WTC11 (cell line): Measurements from ENCODE around the gene GCC2. TPM values are rescaled to one million over a fixed set of nuclear protein-coding genes. Genes with fewer than 3 reads are reported as not detected.

Source experiments
- ATAC-seq: fragments of 200-7000 bp; cut with Tn5 transposase; 2 replicates; pipeline ENCODE4 v1.10.0; 2021; ENCODE audit warnings: mild to moderate bottlenecking, moderate library complexity
- CTCF ChIA-PET: fragments of 300-600 bp; sonication (Branson Sonifier 250); formaldehyde crosslinking; loops from one replicate; lab custom pipeline; 2021; ENCODE audit warnings: antibody characterized with exemption; lab: Charles Lee
- POLR2A ChIA-PET: fragments of 350-600 bp; sonication (Branson Sonifier 250); formaldehyde crosslinking; loops from one replicate; lab custom pipeline; 2021; ENCODE audit warnings: antibody characterized with exemption; lab: Charles Lee
- DNase-seq: peaks from one replicate; pipeline ENCODE4 v3.0.0; 2021; ENCODE audit warnings: low spot score
- H3K27ac Mint-ChIP-seq: 2 replicates; pipeline ENCODE4 v1.8.0; 2021; ENCODE audit warnings: mixed read lengths
- H3K27me3 Mint-ChIP-seq: 2 replicates; pipeline ENCODE4 v1.8.0; 2021; ENCODE audit warnings: low read depth, mild to moderate bottlenecking, moderate library complexity, mixed read lengths
- H3K36me3 Mint-ChIP-seq: 2 replicates; pipeline ENCODE4 v1.8.0; 2021; ENCODE audit warnings: mixed read lengths
- H3K4me1 Mint-ChIP-seq: 2 replicates; pipeline ENCODE4 v1.8.0; 2022; ENCODE audit warnings: mixed read lengths
- H3K4me3 Mint-ChIP-seq: 2 replicates; pipeline ENCODE4 v1.8.0; 2021; ENCODE audit warnings: mild to moderate bottlenecking, moderate library complexity, mixed read lengths
- H3K9me3 Mint-ChIP-seq: 2 replicates; pipeline ENCODE4 v1.8.0; 2021; ENCODE audit warnings: mixed read lengths
- ATF2 ChIP-seq: sonication (generic); formaldehyde crosslinking; IDR thresholded peaks from 2 replicates; pipeline ENCODE4 v1.8.1; 2022; ENCODE audit warnings: low read depth, missing genetic modification reagents, borderline replicate concordance
- CDX4 ChIP-seq: fragments of 250-450 bp; sonication (Bioruptor Pico); IDR thresholded peaks from 2 replicates; pipeline ENCODE4 v1.9.0; 2021; ENCODE audit warnings: moderate library complexity, mild to moderate bottlenecking, inconsistent platforms, borderline replicate concordance
- CREB1 ChIP-seq: sonication (generic); formaldehyde crosslinking; IDR thresholded peaks from 2 replicates; pipeline ENCODE4 v1.8.0; 2023; ENCODE audit warnings: mild to moderate bottlenecking, missing genetic modification reagents
- ERG ChIP-seq: fragments of 250-450 bp; sonication (Bioruptor Pico); IDR thresholded peaks from 2 replicates; pipeline ENCODE4 v1.8.0; 2021; ENCODE audit warnings: mild to moderate bottlenecking
- ESRRA ChIP-seq: sonication (generic); formaldehyde crosslinking; IDR thresholded peaks from 2 replicates; pipeline ENCODE4 v1.8.1; 2022; ENCODE audit warnings: mild to moderate bottlenecking, missing genetic modification reagents, borderline replicate concordance
- ETV6 ChIP-seq: sonication (generic); formaldehyde crosslinking; IDR thresholded peaks from 2 replicates; pipeline ENCODE4 v1.8.1; 2022; ENCODE audit warnings: mild to moderate bottlenecking, missing genetic modification reagents
- FOXP1 ChIP-seq: sonication (generic); formaldehyde crosslinking; IDR thresholded peaks from 2 replicates; pipeline ENCODE4 v1.8.0; 2022; ENCODE audit warnings: missing genetic modification reagents, mild to moderate bottlenecking, moderate library complexity, borderline replicate concordance
- GABPB1 ChIP-seq: sonication (generic); formaldehyde crosslinking; IDR thresholded peaks from 2 replicates; pipeline ENCODE4 v1.8.1; 2023; ENCODE audit warnings: mild to moderate bottlenecking, missing genetic modification reagents
- MAX ChIP-seq: sonication (generic); formaldehyde crosslinking; IDR thresholded peaks from 2 replicates; pipeline ENCODE4 v1.8.0; 2022; ENCODE audit warnings: mild to moderate bottlenecking, missing genetic modification reagents
- MLX ChIP-seq: sonication (generic); formaldehyde crosslinking; IDR thresholded peaks from 2 replicates; pipeline ENCODE4 v1.8.1; 2023; ENCODE audit warnings: mild to moderate bottlenecking, missing genetic modification reagents, moderate library complexity
- MXD4 ChIP-seq: fragments of 250-450 bp; sonication (Bioruptor Pico); IDR thresholded peaks from 2 replicates; pipeline ENCODE4 v1.8.0; 2021; ENCODE audit warnings: mild to moderate bottlenecking, moderate library complexity, borderline replicate concordance
- SMAD3 ChIP-seq: sonication (generic); formaldehyde crosslinking; IDR thresholded peaks from 2 replicates; pipeline ENCODE4 v1.8.0; 2022; ENCODE audit warnings: missing genetic modification reagents, mild to moderate bottlenecking, borderline replicate concordance
- ZMAT4 ChIP-seq: fragments of 250-450 bp; sonication (Bioruptor Pico); IDR thresholded peaks from 2 replicates; pipeline ENCODE4 v1.9.0; 2021; ENCODE audit warnings: mild to moderate bottlenecking
- ZNF263 ChIP-seq: sonication (generic); formaldehyde crosslinking; IDR thresholded peaks from 2 replicates; pipeline ENCODE4 v1.8.1; 2022; ENCODE audit warnings: low read depth, mild to moderate bottlenecking, moderate library complexity, missing genetic modification reagents
- ZNF423 ChIP-seq: fragments of 250-450 bp; sonication (Bioruptor Pico); IDR thresholded peaks from 2 replicates; pipeline ENCODE4 v2.1.2; 2022; ENCODE audit warnings: mild to moderate bottlenecking, moderate library complexity
- ZNF512 ChIP-seq: sonication (generic); formaldehyde crosslinking; IDR thresholded peaks from 2 replicates; pipeline ENCODE4 v1.8.1; 2022; ENCODE audit warnings: missing genetic modification reagents, borderline replicate concordance
- ZNF671 ChIP-seq: fragments of 250-450 bp; sonication (Bioruptor Pico); IDR thresholded peaks from 2 replicates; pipeline ENCODE4 v1.8.0; 2021; ENCODE audit warnings: mild to moderate bottlenecking
- total RNA-seq: library from RNA; stranded (reverse); gene quantifications from 3 replicates; pipeline ENCODE4 v1.2.3, GENCODE V29; 2021

Gene GCC2
- total RNA-seq, 1 experiment from 2014 or later: 66.5 TPM

- no peak for TF ChIP-seq ZNF512
- TF ChIP-seq FOXP1: no peak
- TF ChIP-seq MLX (CRISPR knock-in tag): no peak
These were observed 894 bp upstream of the GCC2 start (continued) for GRCh38 chr2:108447947-108448677.

- H3K27me3 Mint-ChIP-seq: no peaks in the 10 kb centered on the region
- ChIA-PET CTCF (interaction anchor here (0.8 kb wide), 1 partner anchor 67 kb away, joined by 3 read pairs; no protein-coding TSS in a partner anchor), POLR2A (interaction anchor here (0.5 to 1.2 kb wide), 4 partner anchors 47 to 1867 kb away, joined by 4 to 5 read pairs (median 4); partner anchors contain the start of gene LIMS1)
- TF ChIP-seq ZMAT4 (CRISPR knock-in tag): no peak
- TF ChIP-seq ETV6 (CRISPR knock-in tag): no peak
- no peak for TF ChIP-seq ZNF671 (CRISPR knock-in tag)
- TF ChIP-seq ESRRA (CRISPR knock-in tag): no peak
- TF ChIP-seq ZNF423 (CRISPR knock-in tag): no peak
- TF ChIP-seq SMAD3 (CRISPR knock-in tag): no peak
- no peak for TF ChIP-seq CDX4 (CRISPR knock-in tag)
- no peak for TF ChIP-seq ATF2 (CRISPR knock-in tag)
- TF ChIP-seq ZNF263 (CRISPR knock-in tag): no peak
- TF ChIP-seq CREB1 (CRISPR knock-in tag): no peak
- no peak for TF ChIP-seq MAX (CRISPR knock-in tag)
- no peak for TF ChIP-seq GABPB1
- no peak for TF ChIP-seq ERG
- TF ChIP-seq MXD4 (CRISPR knock-in tag): no peak
- H3K4me1 Mint-ChIP-seq: peaks cover 24% of the 10 kb centered on the region
- DNase-seq: no peak
- H3K9me3 Mint-ChIP-seq: peaks cover 3% of the 10 kb centered on the region
- peaks cover 36% of the 10 kb centered on the region for H3K36me3 Mint-ChIP-seq
- H3K4me3 Mint-ChIP-seq: peak overlapping the region; percentile 94
- ATAC-seq: peak; percentile 23
- peak overlapping the region; percentile 99 for H3K27ac Mint-ChIP-seq
These were observed 564 bp downstream of the GCC2 start for GRCh38 chr2:108449410-108450130.
